ENCODE measurements around the gene ASPDH. TPM values are rescaled to one million over a fixed set of nuclear protein-coding genes. Genes with fewer than 3 reads are reported as not detected.

Gene ASPDH
- not detected in 2 replicates for total RNA-seq

DNA sequence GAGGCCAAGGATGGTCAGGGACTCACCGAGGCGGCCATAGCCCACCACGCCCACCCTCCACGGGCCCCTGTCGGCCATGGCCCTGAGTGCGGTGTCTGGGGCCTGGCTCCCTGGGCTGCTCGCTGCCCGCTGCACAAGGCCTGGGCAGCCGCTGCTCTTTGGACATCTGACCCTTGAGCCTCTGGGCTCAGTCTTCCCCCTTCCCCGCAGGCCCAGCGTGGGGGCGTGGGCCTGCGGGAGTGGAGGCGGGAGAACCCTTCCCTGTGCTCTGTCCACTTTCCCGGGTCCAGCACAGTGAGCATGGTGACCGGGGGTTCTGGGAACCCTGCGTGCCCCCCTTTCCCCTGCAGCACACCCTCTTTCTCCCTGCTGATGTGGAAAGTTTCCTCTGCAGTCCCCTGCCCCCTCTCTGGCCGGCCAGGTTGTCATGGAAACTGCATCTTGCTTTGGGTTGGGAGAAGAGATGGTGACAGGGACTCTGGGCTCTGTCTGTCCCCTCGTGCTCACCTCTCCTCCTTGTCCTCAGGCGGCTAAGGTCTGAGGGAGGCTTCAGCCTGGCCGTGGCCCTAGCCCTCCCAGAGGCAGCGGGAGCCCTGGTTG, at the start of gene ASPDH:
Gene ASPDH, minus strand, starts transcription at position 168 of the 600 bp plus-strand sequence. Its CDS starts 90 bp downstream, at position 78.

GRCh38 chr19:50511069-50511822, 2.5 kb downstream of the ASPDH start, which contains the start of gene JOSD2:
TSS of gene JOSD2 (minus strand) at chr19:50511191. CDS start at chr19:50510431, 760 bp downstream.

GRCh38 chr19:50476224-50476906, 37.3 kb downstream of the ASPDH start, which contains the start of the genes EMC10 and GARIN5A:
TSS of gene EMC10 (plus strand) at chr19:50476507. CDS start at chr19:50476545, 38 bp downstream.
TSS of gene GARIN5A (minus strand) at chr19:50476848. CDS start at chr19:50476388, 460 bp downstream.

Other genes starting within 250 kb of the ASPDH start
- gene KCNC3, start 184.5 kb downstream of the ASPDH start, total RNA-seq, result 0.14 TPM in 2 replicates
- gene NAPSA, start 148.3 kb downstream of the ASPDH start, total RNA-seq, result 0.56 and 1.1 TPM in 2 replicates
- 54.0 and 64.3 TPM in 2 replicates for gene NR1H2, start 137.5 kb downstream of the ASPDH start, total RNA-seq
- 52.4 and 60.2 TPM in 2 replicates for gene POLD1, start 129.6 kb downstream of the ASPDH start, total RNA-seq
- not detected in 2 replicates for gene SPIB, start 95.0 kb downstream of the ASPDH start, total RNA-seq
- not detected in 2 replicates for gene MYBPC2, start 81.0 kb downstream of the ASPDH start, total RNA-seq
- gene EMC10, start 37.4 kb downstream of the ASPDH start, total RNA-seq, result 59.8 and 84.2 TPM in 2 replicates
- gene GARIN5A, start 37.1 kb downstream of the ASPDH start, total RNA-seq, result 1.5 TPM in 1 of 2 replicates, not detected in the other
- gene JOSD2, start 2.7 kb downstream of the ASPDH start, total RNA-seq, result 30.2 and 39.1 TPM in 2 replicates
- 0.07 TPM in 1 of 2 replicates, not detected in the other for gene LRRC4B, start 54.5 kb upstream of the ASPDH start, total RNA-seq
- not detected in 2 replicates for gene SYT3, start 126.0 kb upstream of the ASPDH start, total RNA-seq
- gene C19orf81, start 135.5 kb upstream of the ASPDH start, total RNA-seq, result not detected in 2 replicates
- gene SHANK1, start 205.9 kb upstream of the ASPDH start, total RNA-seq, result 0.35 TPM in 1 of 2 replicates, not detected in the other
- 3.7 and 4.9 TPM in 2 replicates for gene CLEC11A, start 209.5 kb upstream of the ASPDH start, total RNA-seq